Ascending aorta (tissue), 2 donors: ENCODE results near the gene IL3. TPM values are rescaled to one million over a fixed set of nuclear protein-coding genes. Genes with fewer than 3 reads are reported as not detected.

Experiments used
- DNase-seq, 2 donors: peaks; one replicate each; pipeline ENCODE4 v3.0.0-alpha.2; 2019; ENCODE audit warnings: low spot score in 2 of 2
- H3K27ac ChIP-seq, 2 donors: fragments of 200-600 bp; sonication (generic); one replicate each; pipeline ENCODE4 v1.5.1; 2016 to 2017; ENCODE audit warnings: mild to moderate bottlenecking in 1 of 2
- H3K27me3 ChIP-seq: fragments of 200-600 bp; sonication (generic); one replicate; pipeline ENCODE4 v1.5.1; 2017
- H3K36me3 ChIP-seq, 2 donors: fragments of 200-600 bp; sonication (generic); one replicate each; pipeline ENCODE4 v1.5.1; 2016
- H3K4me1 ChIP-seq, 2 donors: fragments of 200-600 bp; sonication (generic); one replicate each; pipeline ENCODE4 v1.5.1; 2016 to 2017; ENCODE audit warnings: mild to moderate bottlenecking in 1 of 2
- H3K4me3 ChIP-seq, 2 donors: fragments of 200-600 bp; sonication (generic); one replicate each; pipeline ENCODE4 v1.5.1; 2016 to 2017; ENCODE audit warnings: mild to moderate bottlenecking in 1 of 2
- H3K9me3 ChIP-seq, 2 donors: fragments of 200-600 bp; sonication (generic); one replicate each; pipeline ENCODE4 v1.5.1; 2016
- CTCF ChIP-seq, 3 experiments: fragments of 200-600 bp in 2 of 3; fragments of 450-650 bp in 1 of 3; sonication (generic) in 2 of 3; IDR thresholded peaks; one replicate each; pipeline ENCODE4 v1.5.1; 2016 to 2019; ENCODE audit warnings: antibody characterized with exemption in 3 of 3, mild to moderate bottlenecking in 1 of 3, moderate library complexity in 1 of 3
- intact Hi-C: fragments of 100-400 bp; cut with DNase I; formaldehyde crosslinking; loops from one replicate; pipeline ENCODE4 v1.15.1; 2023
- total RNA-seq: library from RNA; depleted of rRNA; stranded (reverse); fragments of >200 nt; gene quantifications from one replicate; pipeline ENCODE4 v1.1.0, GENCODE V29; 2016

IL3 gene
- total RNA-seq, 1 donor from 2014 or later: not detected

GRCh38 chr5:132065351-132065937 is 5.0 kb downstream of the IL3 start:
- intact Hi-C loops: loop anchor here (2.0 kb wide), 2 partner anchors 37 to 477 kb away; no protein-coding TSS in a partner anchor
- H3K4me1 ChIP-seq: no peaks in the 10 kb centered on the region
- no peak overlapping the region for H3K27ac ChIP-seq
- no peaks in the 10 kb centered on the region for H3K9me3 ChIP-seq
- no peaks in the 10 kb centered on the region for H3K27me3 ChIP-seq
- peak; percentile 20 to 54 (median 30) for TF ChIP-seq CTCF (IDR thresholded peaks at IDR 0.05)
- no peak for DNase-seq
- H3K36me3 ChIP-seq: no peaks in the 10 kb centered on the region
- H3K4me3 ChIP-seq: no peak overlapping the region

GRCh38 chr5:132065951-132066701 is 5.7 kb downstream of the IL3 start:
- no peak for DNase-seq
- no peaks in the 10 kb centered on the region for H3K4me1 ChIP-seq
- intact Hi-C loops: loop anchor here (2.0 kb wide), 2 partner anchors 37 to 477 kb away; no protein-coding TSS in a partner anchor
- no peak overlapping the region for H3K4me3 ChIP-seq
- H3K27ac ChIP-seq: no peak overlapping the region
- no peak for TF ChIP-seq CTCF (IDR thresholded peaks at IDR 0.05)
- no peaks in the 10 kb centered on the region for H3K9me3 ChIP-seq
- no peaks in the 10 kb centered on the region for H3K36me3 ChIP-seq
- no peaks in the 10 kb centered on the region for H3K27me3 ChIP-seq

- no peaks in the 10 kb centered on the region for H3K27me3 ChIP-seq
- intact Hi-C loops: no loop called here
- H3K9me3 ChIP-seq: no peaks in the 10 kb centered on the region
- H3K36me3 ChIP-seq: no peaks in the 10 kb centered on the region
- DNase-seq: no peak
- no peaks in the 10 kb centered on the region for H3K4me1 ChIP-seq
- no peak for TF ChIP-seq CTCF (IDR thresholded peaks at IDR 0.05)
- no peak overlapping the region for H3K27ac ChIP-seq
- no peak overlapping the region for H3K4me3 ChIP-seq
Observed at GRCh38 chr5:132066871-132067270, 6.4 kb downstream of the IL3 start.

GRCh38 chr5:132067451-132067850 is 7.0 kb downstream of the IL3 start:
- DNase-seq: no peak
- Histone ChIP-seq H3K4me3 (no peak overlapping the region), H3K27me3 (no peaks in the 10 kb centered on the region), H3K36me3 (no peaks in the 10 kb centered on the region), H3K9me3 (no peaks in the 10 kb centered on the region), H3K27ac (no peak overlapping the region), H3K4me1 (no peaks in the 10 kb centered on the region)
- no peak for TF ChIP-seq CTCF (IDR thresholded peaks at IDR 0.05)
- intact Hi-C loops: no loop called here

GRCh38 chr5:132067941-132068808 is 7.7 kb downstream of the IL3 start:
- TF ChIP-seq CTCF (IDR thresholded peaks at IDR 0.05): no peak
- DNase-seq: no peak

More at GRCh38 chr5:132067941-132068808, 7.7 kb downstream of the IL3 start:
- no peaks in the 10 kb centered on the region for H3K4me1 ChIP-seq
- no peak overlapping the region for H3K4me3 ChIP-seq
- intact Hi-C loops: no loop called here
- H3K27me3 ChIP-seq: no peaks in the 10 kb centered on the region
- no peaks in the 10 kb centered on the region for H3K36me3 ChIP-seq
- no peak overlapping the region for H3K27ac ChIP-seq
- H3K9me3 ChIP-seq: no peaks in the 10 kb centered on the region
